NCI-H128 (cell line): ENCODE data around the gene GRK2.

ENCODE experiments used
- DNase-seq: peaks from one replicate; lab custom pipeline; 2025; ENCODE audit not compliant: unreplicated experiment; lab: John Stamatoyannopoulos, UW

Gene GRK2

DNA sequence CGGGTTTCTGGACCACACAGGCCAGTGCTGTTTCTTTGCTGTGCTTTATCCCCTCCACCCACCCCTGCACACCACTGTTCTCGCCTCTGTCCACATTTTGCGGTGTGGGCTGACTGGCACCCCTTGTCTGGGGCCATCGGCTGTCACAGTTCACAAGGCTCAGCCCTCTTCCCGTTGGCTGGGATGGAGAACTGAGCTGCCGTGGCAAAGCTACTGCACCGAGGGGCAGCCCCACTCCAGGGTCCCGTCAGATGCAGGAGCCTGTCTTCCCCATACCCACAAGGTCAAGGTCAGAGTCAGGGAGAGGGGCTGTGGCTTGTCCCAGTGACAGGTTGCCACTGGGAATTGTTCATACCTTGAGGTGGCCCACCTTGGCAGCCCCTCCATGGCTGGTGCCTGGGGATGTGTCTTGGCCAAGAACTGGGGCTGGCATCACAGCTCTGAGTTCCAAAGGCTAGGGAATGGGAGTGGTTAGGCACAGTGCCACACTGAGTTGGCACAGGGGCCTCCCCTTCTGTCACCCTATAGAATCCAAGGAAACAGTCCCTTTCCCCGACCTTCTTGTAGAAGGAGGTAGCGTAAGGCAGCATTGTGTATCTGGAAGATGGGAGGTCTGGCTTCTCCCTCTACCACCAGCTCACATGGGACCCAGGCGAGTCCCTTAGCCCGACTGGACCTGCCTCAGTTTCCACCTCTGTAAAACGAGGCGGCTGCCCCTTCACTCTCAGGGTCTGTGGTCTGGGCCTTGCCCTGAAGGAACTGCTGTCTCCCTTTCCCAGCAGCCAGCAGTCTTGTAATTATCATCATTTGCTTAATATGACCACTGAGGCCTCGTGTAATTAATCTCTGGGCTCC is 3.4 kb downstream of the GRK2 start:
- no peak for DNase-seq

DNA sequence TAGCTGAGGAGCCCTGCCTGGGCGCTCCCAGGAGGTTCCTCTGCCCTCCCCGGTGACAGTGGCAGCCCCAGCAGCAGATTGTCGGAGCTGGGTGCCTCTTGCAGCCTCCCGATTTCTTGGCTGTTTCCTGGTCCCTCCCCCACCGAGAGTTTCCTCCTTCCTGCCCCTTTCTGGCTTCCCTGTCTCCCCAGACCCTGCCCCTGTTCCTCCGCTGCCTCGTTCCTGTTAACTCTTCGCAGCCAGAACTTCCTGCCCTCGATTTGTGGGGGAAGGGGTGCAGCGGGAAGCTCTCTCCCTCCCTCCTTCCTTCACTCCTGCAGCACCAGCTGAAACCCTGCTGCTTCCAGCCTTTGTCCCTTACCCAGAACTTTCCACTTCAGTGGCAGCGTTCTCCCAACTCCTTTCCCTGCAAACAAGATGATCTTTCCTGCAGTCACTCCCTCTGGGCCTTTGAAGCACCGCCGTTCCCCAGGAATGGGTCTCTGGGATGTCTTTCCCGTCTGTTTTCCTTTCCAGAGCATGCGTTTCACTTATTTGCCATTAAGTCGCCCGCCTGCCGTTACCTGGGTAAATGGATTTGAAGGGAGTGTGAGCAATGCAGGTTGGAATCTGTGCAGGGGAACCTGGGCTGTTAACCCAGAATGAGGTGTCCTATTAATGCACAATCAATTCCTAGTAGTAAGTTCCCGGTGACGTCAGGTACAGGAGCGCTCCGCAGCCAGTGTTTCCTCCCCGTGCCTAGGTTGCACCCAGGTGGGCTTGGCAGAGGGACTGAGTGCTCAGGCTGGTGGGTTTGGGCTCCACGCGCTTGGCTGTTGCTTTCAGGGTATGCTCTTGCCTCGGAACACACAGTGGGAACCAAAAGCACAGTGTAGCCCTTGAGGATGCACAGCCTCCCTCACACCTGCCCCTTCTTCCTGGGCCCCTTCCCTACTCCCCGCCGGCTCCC is 4.3 kb downstream of the GRK2 start:
- no peak for DNase-seq

DNA sequence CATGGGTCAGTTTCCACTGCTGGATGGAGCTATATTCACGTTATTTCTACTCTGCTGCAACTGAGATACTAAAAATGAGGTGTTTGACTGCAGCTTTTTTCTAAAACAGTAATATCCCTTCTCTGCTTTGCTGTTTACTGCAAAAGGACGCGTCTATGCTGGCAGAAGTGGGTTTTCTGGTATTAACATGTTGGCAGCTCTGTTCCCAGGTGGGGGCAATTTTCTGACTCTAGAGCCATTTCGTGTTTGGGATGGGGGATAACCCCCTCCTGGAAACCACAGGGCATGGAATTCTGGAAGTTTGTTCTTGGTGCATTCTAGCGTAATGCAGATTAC is 4.9 kb downstream of the GRK2 start:
- DNase-seq: no peak

DNA sequence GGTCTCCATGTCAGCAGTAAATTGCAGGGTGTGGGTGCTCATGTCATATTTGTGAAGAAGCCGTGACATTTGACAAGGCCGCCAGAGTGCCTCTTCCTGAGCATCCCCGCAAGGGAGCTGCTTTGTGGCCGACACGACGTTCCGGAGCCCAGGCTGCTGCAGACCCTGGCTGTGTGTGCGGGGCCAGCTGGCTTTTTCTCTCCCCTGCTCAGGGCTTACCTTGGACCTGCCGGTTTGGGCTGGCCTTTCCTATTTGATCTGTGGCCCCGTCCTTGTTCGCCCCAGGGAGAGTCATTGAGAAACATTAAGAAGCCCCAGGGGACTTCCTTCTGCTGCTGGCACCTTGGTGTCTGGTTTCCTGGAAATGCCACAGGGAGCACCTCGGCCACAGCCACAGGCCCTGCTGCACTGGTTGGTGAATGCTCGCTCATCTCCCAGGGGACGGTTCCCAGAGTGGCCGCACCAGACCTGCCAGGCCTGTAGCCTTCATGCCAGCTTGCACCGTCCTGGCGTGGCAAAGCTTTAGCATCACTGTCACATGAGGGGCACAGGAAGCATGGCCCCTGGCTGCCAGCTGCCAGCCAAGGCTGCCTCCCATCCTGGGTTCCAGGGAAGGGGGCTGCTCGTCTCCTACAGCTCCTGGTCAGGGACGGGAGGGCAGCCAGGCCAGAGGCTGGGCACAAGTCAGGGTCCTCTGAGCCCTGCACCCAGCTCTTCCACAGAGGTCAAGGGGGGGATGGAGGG is 5.4 kb downstream of the GRK2 start:
- DNase-seq: no peak

DNA sequence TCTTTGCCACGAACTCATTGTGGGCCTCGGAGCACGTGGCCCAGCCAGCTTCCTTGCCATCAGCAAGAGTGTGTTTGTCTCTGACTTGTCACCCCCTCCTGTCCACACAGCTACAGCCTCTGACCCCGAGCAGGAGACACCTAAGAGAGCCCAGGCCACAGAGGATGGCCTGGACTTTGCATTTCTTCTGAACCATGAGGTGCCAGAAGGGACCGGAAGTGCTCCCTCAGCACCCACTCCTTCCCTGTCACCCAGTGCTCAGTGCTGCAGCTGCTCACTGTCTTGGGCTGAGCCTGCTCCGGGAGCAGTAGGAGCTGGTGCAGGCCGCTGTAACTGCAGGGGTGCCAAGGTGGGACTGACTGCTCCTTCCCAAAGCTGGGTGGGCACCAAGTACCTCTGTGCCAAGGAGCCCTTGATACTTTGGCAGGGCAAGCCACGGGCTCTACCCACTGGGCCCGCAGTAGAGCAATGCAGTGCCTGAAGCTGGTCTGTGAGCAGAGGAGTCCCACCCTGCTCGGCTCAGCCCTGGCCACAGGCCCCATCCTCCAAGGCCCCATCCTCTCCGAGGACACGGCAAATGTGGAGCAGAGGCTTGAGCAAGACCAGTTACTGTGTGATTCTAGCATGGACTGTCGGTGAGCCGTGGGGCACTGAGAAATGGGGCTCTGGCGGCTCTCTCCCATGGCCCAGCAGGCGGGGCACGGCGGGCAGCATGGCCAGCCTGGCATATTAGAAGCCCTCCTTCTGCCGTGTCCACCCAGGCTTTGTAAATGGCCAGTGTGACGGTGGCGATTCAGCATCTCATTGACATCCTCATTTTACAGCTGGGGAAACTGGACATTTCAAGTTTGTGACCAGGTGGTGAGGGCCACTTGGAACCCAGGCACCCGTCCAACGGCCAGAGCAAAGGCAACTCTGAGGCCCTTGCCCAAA is 6.3 kb downstream of the GRK2 start:
- DNase-seq: no peak

DNA sequence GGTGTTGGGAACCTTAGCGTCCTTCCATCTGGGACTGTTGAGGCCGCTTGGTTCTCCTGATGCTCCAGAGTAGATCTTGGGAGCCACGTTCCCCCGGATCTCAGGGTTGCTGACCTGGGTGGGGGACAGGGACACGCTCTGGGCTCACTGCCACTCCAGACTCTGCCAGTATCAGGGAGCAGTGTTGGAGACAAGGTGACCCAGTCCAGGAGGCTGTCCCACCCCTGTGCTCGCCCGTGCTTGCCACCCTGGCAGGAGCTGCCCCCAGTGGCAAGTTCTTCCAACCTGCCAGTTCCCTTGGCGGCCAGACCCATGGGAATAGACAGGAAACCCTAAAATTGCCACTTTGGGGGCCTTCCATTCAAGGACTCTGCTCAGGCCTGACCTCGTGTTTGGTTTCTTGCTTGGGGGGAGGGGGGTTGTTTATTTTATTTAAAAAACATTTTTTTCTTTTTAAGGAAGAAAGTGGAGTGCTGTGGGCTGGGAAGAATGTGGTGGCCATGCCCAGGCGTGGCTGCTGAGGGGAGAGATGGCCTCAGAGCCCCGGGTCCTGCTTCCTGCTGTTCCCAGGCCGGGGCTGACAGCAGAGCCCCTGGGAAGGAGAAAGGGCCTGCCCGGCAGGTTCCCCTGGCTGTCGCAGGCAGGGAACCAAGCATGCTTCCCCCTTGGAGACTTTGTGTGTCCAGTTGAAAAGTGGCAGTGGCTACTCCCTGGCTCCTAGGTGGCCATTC is 7.2 kb downstream of the GRK2 start:
- no peak for DNase-seq

DNA sequence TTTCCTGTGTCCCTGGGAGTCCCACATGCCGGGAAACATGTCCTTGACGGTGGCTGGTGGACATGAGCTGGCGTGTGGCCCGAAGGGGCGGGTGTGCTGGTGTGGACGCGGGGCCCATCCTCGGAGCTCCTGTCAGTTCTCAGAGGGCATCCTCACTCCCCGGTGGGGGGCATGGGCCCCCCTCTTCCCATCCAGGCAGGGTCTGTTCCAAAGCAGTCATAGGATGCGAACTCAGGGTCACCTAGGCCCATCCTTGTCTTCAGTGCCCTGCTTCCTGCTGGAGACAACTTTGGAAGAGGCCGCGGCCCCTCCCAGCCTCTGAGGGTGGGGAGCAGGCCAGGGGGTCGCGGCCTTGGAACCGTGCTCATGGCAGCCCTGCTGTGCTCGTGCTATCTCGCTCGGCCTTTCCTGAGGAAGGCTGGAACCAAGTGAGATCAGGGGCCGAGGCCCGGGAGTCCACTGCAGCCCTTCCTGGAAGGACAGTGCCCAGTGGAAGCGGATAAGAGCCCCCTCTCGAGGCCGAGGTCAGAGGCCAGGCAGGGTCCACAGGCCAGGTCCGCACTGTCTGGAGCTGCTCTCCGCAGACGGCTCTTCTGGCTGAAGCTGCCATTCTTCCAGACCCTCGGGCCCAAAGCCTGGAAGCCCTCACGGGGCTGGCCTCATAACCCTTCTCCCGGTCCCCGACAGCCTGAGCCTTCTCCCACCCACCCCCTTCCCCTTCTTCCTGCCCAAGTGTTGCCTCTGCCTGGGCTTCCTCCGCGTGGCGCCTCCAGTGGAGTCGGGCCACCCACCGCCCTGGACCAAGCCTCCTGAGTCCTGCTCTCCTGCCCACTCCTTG is 8.7 kb downstream of the GRK2 start:
- no peak for DNase-seq

DNA sequence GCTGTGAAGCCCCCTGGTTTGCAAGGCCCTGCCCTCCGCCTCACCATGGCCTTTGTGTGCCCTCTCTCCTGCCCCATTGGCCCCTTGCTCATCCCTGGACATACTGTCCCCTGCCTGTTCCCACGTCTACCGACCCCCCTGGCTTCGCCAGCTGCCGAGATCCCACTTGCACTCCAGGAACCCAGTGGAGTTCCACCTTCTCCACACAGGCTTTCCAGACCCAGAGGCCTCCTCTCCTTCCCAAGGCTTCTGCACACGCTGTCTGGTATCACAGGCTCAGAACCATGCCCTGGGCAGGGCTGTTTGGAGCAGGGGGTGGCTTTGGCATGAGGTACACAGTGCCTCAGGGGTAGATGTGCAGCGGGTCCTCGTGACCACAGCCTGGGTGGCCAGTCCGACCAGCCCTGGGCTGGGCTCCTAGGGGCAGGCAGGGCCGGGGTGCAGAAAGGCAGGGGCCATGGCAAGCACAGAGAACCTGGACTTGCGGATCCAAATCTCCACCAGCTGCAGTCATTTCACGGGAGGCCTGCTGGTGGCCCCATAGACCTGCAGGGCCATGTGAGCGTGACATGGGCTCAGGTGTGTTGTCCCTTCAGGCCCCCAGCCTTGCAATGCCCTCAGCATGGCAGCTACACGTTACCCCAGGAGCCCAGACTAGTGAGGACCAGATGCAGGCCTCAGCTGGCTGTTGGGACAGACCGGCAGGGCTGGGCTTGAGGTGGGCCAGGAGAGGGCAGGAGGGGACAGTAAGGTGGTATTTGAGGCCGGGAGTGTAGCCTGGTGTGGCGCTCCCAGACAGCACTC is 9.5 kb downstream of the GRK2 start:
- no peak for DNase-seq

DNA sequence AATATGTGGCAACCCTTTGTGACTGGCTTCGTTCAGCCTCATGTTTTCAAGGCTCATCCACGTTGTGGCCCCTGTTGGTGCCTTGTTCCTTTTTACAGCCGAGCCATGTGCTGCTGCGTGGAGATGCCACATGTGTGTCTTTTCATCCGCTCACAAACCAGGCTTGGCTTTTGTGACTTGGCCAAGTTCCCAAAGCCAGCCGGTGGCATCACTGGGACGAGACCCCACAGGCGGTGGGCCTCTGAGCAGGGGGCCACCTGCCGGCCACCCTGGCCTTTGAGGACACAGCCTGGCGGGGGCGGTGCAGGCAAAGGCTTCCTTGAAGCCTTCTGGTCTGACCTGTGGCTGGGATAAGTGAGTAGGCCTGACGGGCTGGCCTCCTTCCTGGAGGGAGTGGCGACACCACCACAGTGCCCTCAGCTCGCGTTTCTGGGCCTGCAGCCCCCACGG is 10.5 kb downstream of the GRK2 start:
- DNase-seq: no peak

DNA sequence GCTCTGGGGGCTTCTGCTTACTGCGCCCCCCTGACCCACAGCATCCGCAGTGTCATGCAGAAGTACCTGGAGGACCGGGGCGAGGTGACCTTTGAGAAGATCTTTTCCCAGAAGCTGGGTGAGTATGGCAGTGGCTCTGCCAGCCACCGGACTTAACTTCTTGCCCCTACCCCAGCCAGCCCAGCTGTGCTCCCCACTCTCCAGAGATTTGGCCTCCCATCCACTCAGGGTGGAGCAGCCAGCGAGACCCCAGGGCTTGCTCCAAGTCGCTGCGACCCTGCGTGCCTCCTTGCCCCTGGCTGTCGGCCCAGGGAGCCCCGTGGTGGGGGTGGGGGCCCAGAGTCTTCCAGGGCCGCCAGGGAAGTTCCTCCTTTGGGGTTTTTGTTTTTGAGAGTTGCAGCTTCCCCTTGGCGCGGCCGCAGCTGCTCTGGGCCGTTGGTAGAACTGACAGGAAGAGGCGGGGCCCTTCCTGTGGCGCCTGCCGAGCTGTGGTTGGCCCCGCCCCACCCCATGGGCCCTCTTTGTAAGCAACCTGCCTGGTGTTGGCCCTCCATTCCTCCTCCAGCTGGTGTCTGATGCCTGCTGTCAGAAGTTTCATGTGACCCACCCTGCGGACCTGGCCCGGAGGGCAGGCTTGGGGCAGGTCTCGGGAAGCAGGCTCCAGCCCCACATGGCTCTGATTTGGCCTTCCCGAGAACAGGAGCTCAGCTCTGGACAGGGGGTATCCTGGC is 11.1 kb downstream of the GRK2 start:
- DNase-seq: no peak

DNA sequence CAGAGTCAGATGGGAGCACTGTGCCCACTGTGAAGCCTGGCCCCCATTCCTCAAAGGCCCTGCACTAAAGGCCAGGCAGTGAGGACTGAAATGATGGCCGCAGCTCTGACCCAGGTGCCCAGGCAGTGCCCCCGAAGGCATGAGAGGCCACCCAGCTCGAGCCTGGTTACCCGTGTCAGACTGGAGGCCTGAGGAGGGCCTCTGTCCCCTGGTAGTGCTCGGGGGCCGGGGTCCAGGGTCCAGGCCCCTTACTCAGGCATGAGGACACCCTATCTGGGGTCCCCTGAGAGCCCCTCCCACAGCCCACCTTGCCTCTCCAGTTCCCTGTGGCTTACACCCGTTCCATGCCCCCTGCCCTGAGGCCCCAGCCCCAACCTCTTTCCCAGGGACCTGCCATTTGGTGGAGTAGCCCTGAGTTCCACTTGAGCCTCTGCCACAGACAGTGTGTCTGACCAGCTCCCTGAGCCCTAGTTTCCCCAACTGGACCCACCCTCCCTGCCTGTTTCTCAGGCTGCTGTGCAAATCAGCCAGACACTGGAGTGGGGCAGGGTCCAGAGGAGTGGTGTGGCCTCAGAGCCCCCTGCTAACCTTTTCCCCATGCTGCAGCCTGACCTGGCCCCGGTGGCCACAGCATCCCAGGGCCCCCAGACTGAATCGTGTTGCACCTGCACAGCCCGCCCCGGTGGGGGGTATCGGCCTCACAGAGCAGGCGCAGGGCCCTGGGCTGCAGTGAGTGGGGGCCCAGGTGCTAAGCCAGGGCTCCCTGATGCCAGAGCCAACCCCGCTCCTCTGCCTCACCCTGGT is 12.1 kb downstream of the GRK2 start:
- DNase-seq: no peak

DNA sequence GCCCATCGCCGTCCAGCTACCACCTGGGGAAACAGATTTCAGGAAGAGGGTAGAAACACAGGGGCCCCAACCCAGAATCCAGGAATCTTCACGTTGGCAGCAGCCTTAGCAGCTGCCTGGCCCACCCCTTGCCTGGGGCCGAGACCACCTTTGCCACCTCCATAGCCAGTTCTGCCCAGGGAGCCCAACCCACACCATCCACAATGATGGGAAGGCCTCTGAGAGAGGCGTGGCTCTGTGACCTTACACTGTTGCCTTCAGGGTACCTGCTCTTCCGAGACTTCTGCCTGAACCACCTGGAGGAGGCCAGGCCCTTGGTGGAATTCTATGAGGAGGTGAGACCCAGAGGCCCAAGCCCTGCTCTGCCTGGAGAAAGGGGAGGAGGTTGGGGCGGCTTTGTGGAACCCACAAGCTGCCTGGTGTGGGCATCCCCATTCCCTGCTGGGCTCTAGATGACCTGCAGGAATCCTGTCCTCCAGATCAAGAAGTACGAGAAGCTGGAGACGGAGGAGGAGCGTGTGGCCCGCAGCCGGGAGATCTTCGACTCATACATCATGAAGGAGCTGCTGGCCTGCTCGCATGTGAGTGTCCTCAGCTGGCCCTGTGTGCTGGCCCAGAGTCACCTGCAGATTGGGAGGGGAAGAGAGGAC is 12.8 kb downstream of the GRK2 start:
- no peak for DNase-seq

DNA sequence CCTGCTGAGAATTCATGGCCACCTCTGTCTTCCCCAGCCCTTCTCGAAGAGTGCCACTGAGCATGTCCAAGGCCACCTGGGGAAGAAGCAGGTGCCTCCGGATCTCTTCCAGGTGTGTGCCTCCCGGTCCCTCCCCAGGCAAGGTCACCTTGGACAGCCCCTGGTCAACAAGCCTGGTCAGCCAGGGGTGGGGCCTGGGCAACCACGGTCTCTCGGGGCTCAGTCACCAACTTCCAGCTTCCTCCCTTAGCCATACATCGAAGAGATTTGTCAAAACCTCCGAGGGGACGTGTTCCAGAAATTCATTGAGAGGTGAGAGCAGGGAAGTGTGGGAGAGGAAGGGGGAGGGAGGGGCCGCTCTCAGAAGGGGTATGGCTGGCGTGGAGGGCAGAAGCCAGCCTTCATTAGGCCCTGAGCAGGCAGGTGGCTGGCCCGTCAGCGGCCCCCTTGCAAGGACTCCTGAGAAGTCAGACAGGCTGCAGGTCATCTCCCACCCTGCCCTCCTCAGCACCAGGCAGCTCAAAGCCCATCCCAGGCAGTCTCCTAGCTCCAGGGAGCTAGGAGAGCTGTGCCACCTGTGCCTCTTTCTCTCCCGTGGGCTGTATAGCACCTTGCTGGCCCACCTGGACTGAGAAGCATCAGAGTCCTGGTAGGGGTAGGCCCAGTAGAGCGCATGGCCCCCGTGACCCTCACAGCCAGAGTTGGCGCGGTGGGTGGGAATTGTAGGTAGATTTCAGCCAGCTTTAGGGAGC is 13.5 kb downstream of the GRK2 start:
- DNase-seq: no peak

DNA sequence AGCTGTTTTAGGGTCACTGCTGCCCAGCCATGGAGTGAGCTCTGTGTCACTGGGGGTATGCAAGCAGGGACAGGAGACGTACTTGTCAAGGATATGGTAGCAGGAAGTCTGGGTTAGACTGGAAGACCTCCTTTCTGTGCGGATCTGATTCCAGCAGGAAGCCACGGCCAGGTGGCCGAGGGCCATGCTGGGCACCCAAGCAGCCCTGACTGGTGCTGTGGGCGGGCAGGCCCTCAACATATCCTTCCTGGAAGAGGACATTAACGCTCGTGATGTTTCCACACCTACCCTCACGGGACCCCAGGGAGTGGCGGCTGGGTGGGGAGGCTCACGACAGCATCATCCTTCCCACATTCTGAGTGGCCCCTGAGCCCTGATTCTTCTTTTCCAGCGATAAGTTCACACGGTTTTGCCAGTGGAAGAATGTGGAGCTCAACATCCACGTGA is 14.1 kb downstream of the GRK2 start:
- DNase-seq: no peak
